HCT116 (cell line): ENCODE results near the gene FN3K. TPM values are rescaled to one million over a fixed set of nuclear protein-coding genes. Genes with fewer than 3 reads are reported as not detected.

ENCODE experiments used
- ATAC-seq: fragments of 200-7000 bp; cut with Tn5 transposase; 2 replicates; pipeline ENCODE4 v1.9.1; 2020; ENCODE audit warnings: mild to moderate bottlenecking, moderate library complexity
- BruUV-seq: library from RNA; stranded (reverse); fragments of 400-500 nt; replicated peaks from 2 replicates; lab custom pipeline; 2021; lab: Mats Ljungman, UMichigan
- CTCF ChIA-PET: fragments of 300-600 bp; sonication (Branson Sonifier 250); formaldehyde crosslinking; loops from one replicate; lab custom pipeline; 2021; ENCODE audit warnings: antibody characterized with exemption; lab: Charles Lee
- POLR2A ChIA-PET: fragments of 300-600, 350-600 bp; sonication (Branson Sonifier 250); formaldehyde crosslinking; loops from one replicate; lab custom pipeline; 2021; ENCODE audit warnings: antibody characterized with exemption; lab: Charles Lee
- RAD21 ChIA-PET, 2 experiments: fragments of 300-600 bp; sonication (Branson Sonifier 250); formaldehyde crosslinking; loops; one replicate each; lab custom pipeline; 2023; ENCODE audit warnings: low total read pairs in 2 of 2; ENCODE audit not compliant: uncharacterized antibody in 2 of 2, unreplicated experiment in 2 of 2, low non-redundant PET in 1 of 2; lab: Charles Lee
- DNase-seq: peaks from one replicate; pipeline ENCODE4 v3.0.0-alpha.2; 2010; ENCODE audit warnings: low read depth, low spot score
- H2AFZ ChIP-seq: fragments of 200-600 bp; shearing (Covaris generic), sonication (generic); 2 replicates; pipeline ENCODE4 v1.6.1; 2017; ENCODE audit warnings: low read depth, mixed run types, mixed read lengths, antibody characterized with exemption, low read length; ENCODE audit not compliant: poor library complexity, severe bottlenecking
- H3K27ac ChIP-seq: 2 replicates; pipeline ENCODE4 v1.5.1; 2012; ENCODE audit warnings: low read depth, low read length
- H3K27me3 ChIP-seq: fragments of 200-600 bp; sonication (generic); 2 replicates; pipeline ENCODE4 v1.6.1; 2016; ENCODE audit warnings: mixed run types, low read length, mixed read lengths; ENCODE audit not compliant: insufficient read depth
- H3K36me3 ChIP-seq, 2 experiments: fragments of 200-500 bp in 1 of 2; fragments of 200-600 bp in 1 of 2; sonication (Bioruptor generic) in 1 of 2; sonication (generic) in 1 of 2; 2 replicates each; pipeline versions ENCODE4 v1.5.1 to v1.6.1; 2014 to 2016; ENCODE audit warnings: low read length in 2 of 2, inconsistent platforms in 1 of 2, mixed read lengths in 1 of 2, mixed run types in 1 of 2; ENCODE audit not compliant: insufficient read depth in 2 of 2, control insufficient read depth in 1 of 2
- H3K4me1 ChIP-seq, 2 experiments: fragments of 200-600 bp in 1 of 2; sonication (generic) in 1 of 2; 2 replicates each; pipeline versions ENCODE4 v1.5.1 to v1.6.1; 2012 to 2017; ENCODE audit warnings: low read length in 2 of 2, inconsistent platforms in 1 of 2, mild to moderate bottlenecking in 1 of 2, mixed read lengths in 1 of 2, mixed run types in 1 of 2, moderate library complexity in 1 of 2; ENCODE audit not compliant: insufficient read depth in 2 of 2, control insufficient read depth in 1 of 2
- H3K4me2 ChIP-seq: fragments of 200-600 bp; sonication (generic); 2 replicates; pipeline ENCODE4 v1.6.1; 2017; ENCODE audit warnings: mixed run types, low read length, mixed read lengths
- H3K4me3 ChIP-seq, 2 experiments: fragments of 200-600 bp in 1 of 2; sonication (generic) in 1 of 2; replicated peaks in 1 of 2; 2 replicates each; pipeline ENCODE4 v1.5.1; 2011 to 2016; ENCODE audit warnings: low read length in 2 of 2, control low read depth in 1 of 2, low read depth in 1 of 2, mild to moderate bottlenecking in 1 of 2, mixed read lengths in 1 of 2, mixed run types in 1 of 2
- H3K79me2 ChIP-seq: fragments of 200-600 bp; sonication (generic); 2 replicates; pipeline ENCODE4 v1.6.1; 2017; ENCODE audit warnings: mild to moderate bottlenecking, mixed run types, low read length, moderate library complexity, mixed read lengths; ENCODE audit not compliant: insufficient read depth
- H3K9ac ChIP-seq: fragments of 200-600 bp; sonication (generic); 2 replicates; pipeline ENCODE4 v1.6.1; 2016; ENCODE audit warnings: low read length, mixed read lengths
- H3K9me2 ChIP-seq: fragments of 200-600 bp; sonication (generic), shearing (Covaris generic); 2 replicates; pipeline ENCODE4 v1.6.1; 2017; ENCODE audit warnings: mixed run types, mild to moderate bottlenecking, moderate library complexity; ENCODE audit not compliant: insufficient read depth
- H3K9me3 ChIP-seq, 2 experiments: fragments of 200-500 bp in 1 of 2; fragments of 200-600 bp in 1 of 2; sonication (Bioruptor generic) in 1 of 2; sonication (generic) in 1 of 2; 2 replicates each; pipeline ENCODE4 v1.6.1; 2014 to 2017; ENCODE audit warnings: low read length in 2 of 2, mixed read lengths in 2 of 2, inconsistent platforms in 1 of 2, low read depth in 1 of 2, mild to moderate bottlenecking in 1 of 2, mixed run types in 1 of 2, moderate library complexity in 1 of 2; ENCODE audit not compliant: control insufficient read depth in 1 of 2, insufficient read depth in 1 of 2
- H4K20me1 ChIP-seq: fragments of 200-600 bp; sonication (generic), shearing (Covaris generic); 2 replicates; pipeline ENCODE4 v1.6.1; 2017; ENCODE audit warnings: mixed run types, mild to moderate bottlenecking, moderate library complexity; ENCODE audit not compliant: insufficient read depth
- CBX3 ChIP-seq: IDR thresholded peaks from 2 replicates; pipeline ENCODE4 v1.6.1; 2012; ENCODE audit warnings: low read depth
- CEBPB ChIP-seq: IDR thresholded peaks from 2 replicates; pipeline ENCODE4 v1.6.1; 2012; ENCODE audit warnings: low read depth
- ELF1 ChIP-seq: IDR thresholded peaks from 2 replicates; pipeline ENCODE4 v1.6.1; 2012; ENCODE audit warnings: low read depth, borderline replicate concordance
- EZH2 ChIP-seq: fragments of 200-600 bp; sonication (generic); IDR thresholded peaks from 2 replicates; pipeline ENCODE4 v1.6.1; 2017; ENCODE audit warnings: antibody characterized with exemption, mixed run types
- JUND ChIP-seq: IDR thresholded peaks from 2 replicates; pipeline ENCODE4 v1.6.1; 2012
- MAX ChIP-seq: IDR thresholded peaks from 2 replicates; pipeline ENCODE4 v1.6.1; 2012
- POLR2A ChIP-seq: IDR thresholded peaks from 2 replicates; pipeline ENCODE4 v1.7.0; 2011; ENCODE audit warnings: borderline replicate concordance; ENCODE audit not compliant: insufficient read depth, insufficient read length; ENCODE audit errors: extremely low read depth
- POLR2AphosphoS5 ChIP-seq: IDR thresholded peaks from 2 replicates; pipeline ENCODE4 v1.6.1; 2011; ENCODE audit warnings: mild to moderate bottlenecking, low read depth, low read length, moderate library complexity
- RAD21 ChIP-seq: IDR thresholded peaks from 2 replicates; pipeline ENCODE4 v1.6.1; 2012; ENCODE audit warnings: low read depth, mild to moderate bottlenecking
- SIN3A ChIP-seq: IDR thresholded peaks from 2 replicates; pipeline ENCODE4 v1.6.1; 2012; ENCODE audit warnings: low read depth
- SP1 ChIP-seq: IDR thresholded peaks from 2 replicates; pipeline ENCODE4 v1.6.1; 2012; ENCODE audit warnings: low read depth
- SRF ChIP-seq: IDR thresholded peaks from 2 replicates; pipeline ENCODE4 v1.6.1; 2012; ENCODE audit warnings: low read depth
- TCF7L2 ChIP-seq: IDR thresholded peaks from 2 replicates; pipeline ENCODE4 v1.7.0; 2011; ENCODE audit warnings: borderline replicate concordance, inconsistent platforms; ENCODE audit not compliant: insufficient read depth, insufficient read length; ENCODE audit errors: extremely low read depth
- YY1 ChIP-seq: IDR thresholded peaks from 2 replicates; pipeline ENCODE4 v1.6.1; 2011; ENCODE audit warnings: low read length, low read depth, moderate library complexity, mild to moderate bottlenecking; ENCODE audit not compliant: insufficient replicate concordance; ENCODE audit errors: extremely low read depth
- ZBTB33 ChIP-seq: IDR thresholded peaks from 2 replicates; pipeline ENCODE4 v1.6.1; 2011; ENCODE audit warnings: mild to moderate bottlenecking, low read length, moderate library complexity; ENCODE audit not compliant: insufficient replicate concordance; ENCODE audit errors: extremely low read depth
- ZFX ChIP-seq: fragments of 450-650 bp; IDR thresholded peaks from 2 replicates; pipeline ENCODE4 v1.6.1; 2017
- ZNF274 ChIP-seq: fragments of 200-500 bp; sonication (Bioruptor generic); IDR thresholded peaks from 2 replicates; pipeline ENCODE4 v1.6.1; 2014; ENCODE audit warnings: mild to moderate bottlenecking, low read depth, low read length, inconsistent platforms
- intact Hi-C: fragments of 100-400 bp; cut with micrococcal nuclease; formaldehyde crosslinking; loops from 2 replicates; pipeline ENCODE4 v1.10.0; 2022
- total RNA-seq: library from RNA; stranded (reverse); gene quantifications from one replicate; pipeline ENCODE4 v1.2.1, GENCODE V29; 2021; ENCODE audit not compliant: unreplicated experiment

The FN3K gene
- total RNA-seq, 1 experiment from 2014 or later = 9.9 TPM

- no peak overlapping the region for H2AFZ ChIP-seq
Measured at GRCh38 chr17:82787081-82787848, 51.9 kb downstream of the FN3K start.

GRCh38 chr17:82788206-82789001, 53.0 kb downstream of the FN3K start:
- H3K4me1 ChIP-seq = peaks cover 0 to 5% of the 10 kb centered on the region in 2 experiments; a peak in 1 of 4 replicates
- CTCF ChIA-PET = no interaction called here
- peaks cover 1 to 3% of the 10 kb centered on the region in 2 experiments; a peak in 2 of 4 replicates for H3K36me3 ChIP-seq
- H3K27ac ChIP-seq = no peak overlapping the region
- no peaks in the 10 kb centered on the region for H3K9me2 ChIP-seq
- no peak overlapping the region for H3K4me2 ChIP-seq
- BruUV-seq = no TSS peak
- no peaks in the 10 kb centered on the region for H3K27me3 ChIP-seq
- DNase-seq = no peak
- H2AFZ ChIP-seq = no peak overlapping the region
- H3K9ac ChIP-seq = no peak overlapping the region
- no peak for ATAC-seq
- H3K4me3 ChIP-seq = no peak overlapping the region
- RAD21 ChIA-PET = no interaction called here
- peaks cover 53% of the 10 kb centered on the region for H3K79me2 ChIP-seq
- H3K9me3 ChIP-seq = no peaks in the 10 kb centered on the region
- POLR2A ChIA-PET = no interaction called here
- intact Hi-C loops = no loop called here
- H4K20me1 ChIP-seq = no peaks in the 10 kb centered on the region
- no peak for TF ChIP-seq ZBTB33
- no peak for TF ChIP-seq CBX3
- TF ChIP-seq ELF1 = no peak
- TF ChIP-seq POLR2AphosphoS5 = no peak
- TF ChIP-seq CEBPB = no peak
- TF ChIP-seq TCF7L2 = no peak
- no peak for TF ChIP-seq SIN3A
- TF ChIP-seq SP1 = no peak
- TF ChIP-seq POLR2A = no peak
- TF ChIP-seq YY1 = no peak

More at GRCh38 chr17:82787081-82787848, 51.9 kb downstream of the FN3K start:
- Histone ChIP-seq H3K9ac (no peak overlapping the region), H3K79me2 (peaks cover 42% of the 10 kb centered on the region), H3K27ac (no peak overlapping the region), H3K4me3 (no peak overlapping the region), H3K4me2 (no peak overlapping the region), H3K36me3 (peaks cover 7 to 12% of the 10 kb centered on the region in 2 experiments; a peak in 2 of 4 replicates), H4K20me1 (no peaks in the 10 kb centered on the region), H3K27me3 (no peaks in the 10 kb centered on the region), H3K4me1 (peaks cover 0 to 5% of the 10 kb centered on the region in 2 experiments; a peak in 1 of 4 replicates), H3K9me3 (no peaks in the 10 kb centered on the region), H3K9me2 (no peaks in the 10 kb centered on the region)
- DNase-seq (no peak), ATAC-seq (no peak)
- POLR2A ChIA-PET = no interaction called here
- BruUV-seq = no TSS peak
- RAD21 ChIA-PET = no interaction called here
- intact Hi-C loops = no loop called here
- no peak for TF ChIP-seq MAX
- TF ChIP-seq POLR2AphosphoS5 = no peak
- TF ChIP-seq SP1 = no peak
- TF ChIP-seq SIN3A = no peak
- TF ChIP-seq ELF1 = no peak
- no peak for TF ChIP-seq ZFX
- TF ChIP-seq SRF = no peak
- no peak for TF ChIP-seq RAD21
- no peak for TF ChIP-seq JUND
- no peak for TF ChIP-seq EZH2
- TF ChIP-seq CBX3 = no peak
- no peak for TF ChIP-seq ZNF274
- TF ChIP-seq CEBPB = no peak
- no peak for TF ChIP-seq POLR2A
- CTCF ChIA-PET = no interaction called here
